ENCODE measurements around the gene CIT. TPM values are rescaled to one million over a fixed set of nuclear protein-coding genes. Genes with fewer than 3 reads are reported as not detected.

CIT gene
- total RNA-seq, 1 donor from 2014 or later, result 36.6 TPM

DNA sequence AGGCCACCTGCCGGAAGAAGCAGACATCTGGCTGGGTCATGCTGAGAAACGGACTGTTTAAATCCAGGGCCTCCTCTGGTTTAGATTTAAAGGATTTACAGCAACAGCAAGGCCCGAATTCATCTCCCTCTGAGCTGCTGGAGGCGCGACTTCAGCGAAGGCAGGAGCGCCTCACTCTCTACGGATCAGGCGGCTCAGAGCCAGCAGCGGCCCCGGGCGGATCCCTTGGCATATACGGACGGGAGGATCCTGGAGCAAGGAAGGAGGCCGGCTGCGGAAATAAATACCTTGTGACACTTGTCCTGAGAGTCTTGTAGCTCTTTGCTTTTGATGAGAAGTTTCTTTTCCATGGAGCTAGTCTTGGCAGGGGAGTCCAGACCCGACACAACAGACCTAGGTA lies 92.4 kb downstream of the CIT start:
- no peaks in the 10 kb centered on the region for H3K27me3 Mint-ChIP-seq (ENCODE audit: insufficient read depth)
- H3K27ac Mint-ChIP-seq, result no peak overlapping the region
- H3K36me3 Mint-ChIP-seq (ENCODE audit: low read depth), result peaks cover 30% of the 10 kb centered on the region
- intact Hi-C loops (cut with micrococcal nuclease), result loop anchor here (5.0 kb wide), 1 partner anchor 118 kb away; no protein-coding TSS in a partner anchor
- DNase-seq (ENCODE audit: low spot score), result no peak
- H3K9me3 Mint-ChIP-seq, result no peaks in the 10 kb centered on the region
- no peak overlapping the region for H3K4me3 Mint-ChIP-seq
- H3K4me1 Mint-ChIP-seq (ENCODE audit: low read depth), result peaks cover 14% of the 10 kb centered on the region

DNA sequence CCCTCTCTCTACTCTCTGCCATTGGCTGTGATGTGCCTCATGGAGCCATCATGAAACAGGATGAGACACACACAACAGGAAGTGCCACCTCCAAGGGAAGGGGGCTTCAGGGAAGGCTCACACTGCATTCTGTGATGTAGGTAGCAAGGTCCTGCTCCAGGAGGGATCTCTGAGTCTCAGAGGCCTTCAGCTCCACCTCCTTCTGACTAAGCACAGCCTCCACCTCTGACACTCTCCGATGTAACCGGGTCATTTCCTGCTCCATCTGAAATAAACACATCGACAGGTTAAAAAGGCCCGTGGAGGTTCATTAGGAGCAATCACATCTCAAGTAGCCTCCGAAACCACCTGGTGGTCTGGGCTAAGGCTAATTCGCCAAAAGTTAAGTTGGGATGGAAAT lies 93.3 kb downstream of the CIT start:
- Mint-ChIP-seq H3K36me3 (ENCODE audit: low read depth) (peaks cover 32% of the 10 kb centered on the region), H3K27me3 (ENCODE audit: insufficient read depth) (no peaks in the 10 kb centered on the region), H3K27ac (no peak overlapping the region), H3K9me3 (no peaks in the 10 kb centered on the region), H3K4me1 (ENCODE audit: low read depth) (peaks cover 14% of the 10 kb centered on the region), H3K4me3 (no peak overlapping the region)
- DNase-seq (ENCODE audit: low spot score), result no peak
- intact Hi-C loops (cut with micrococcal nuclease), result loop anchor here (5.0 kb wide), 1 partner anchor 119 kb away; no protein-coding TSS in a partner anchor

DNA sequence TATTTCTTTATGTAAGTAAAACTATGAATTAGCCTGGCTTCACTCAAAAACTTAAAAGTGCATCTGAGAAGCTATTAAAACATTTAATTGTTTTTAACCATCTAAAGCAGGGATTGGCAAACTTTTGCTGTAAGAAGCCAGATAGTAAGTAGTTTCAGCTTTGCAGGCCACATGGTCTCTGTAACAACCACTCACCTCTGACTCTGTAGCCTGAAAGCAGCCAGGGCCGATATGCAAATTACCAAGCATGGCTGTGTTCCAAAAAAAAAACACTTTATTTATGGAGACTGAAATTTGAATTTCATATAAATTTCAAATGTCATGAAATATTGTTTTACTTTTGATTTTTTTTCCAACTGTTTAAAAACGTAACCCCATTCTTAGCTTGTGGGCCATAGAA lies 95.3 kb downstream of the CIT start:
- DNase-seq (ENCODE audit: low spot score), result no peak
- H3K36me3 Mint-ChIP-seq (ENCODE audit: low read depth), result peaks cover 30% of the 10 kb centered on the region
- H3K27ac Mint-ChIP-seq, result no peak overlapping the region
- peaks cover 14% of the 10 kb centered on the region for H3K4me1 Mint-ChIP-seq (ENCODE audit: low read depth)
- no peaks in the 10 kb centered on the region for H3K27me3 Mint-ChIP-seq (ENCODE audit: insufficient read depth)
- no peak overlapping the region for H3K4me3 Mint-ChIP-seq
- intact Hi-C loops (cut with micrococcal nuclease), result loop anchor here (5.0 kb wide), 1 partner anchor 120 kb away; no protein-coding TSS in a partner anchor
- H3K9me3 Mint-ChIP-seq, result no peaks in the 10 kb centered on the region

DNA sequence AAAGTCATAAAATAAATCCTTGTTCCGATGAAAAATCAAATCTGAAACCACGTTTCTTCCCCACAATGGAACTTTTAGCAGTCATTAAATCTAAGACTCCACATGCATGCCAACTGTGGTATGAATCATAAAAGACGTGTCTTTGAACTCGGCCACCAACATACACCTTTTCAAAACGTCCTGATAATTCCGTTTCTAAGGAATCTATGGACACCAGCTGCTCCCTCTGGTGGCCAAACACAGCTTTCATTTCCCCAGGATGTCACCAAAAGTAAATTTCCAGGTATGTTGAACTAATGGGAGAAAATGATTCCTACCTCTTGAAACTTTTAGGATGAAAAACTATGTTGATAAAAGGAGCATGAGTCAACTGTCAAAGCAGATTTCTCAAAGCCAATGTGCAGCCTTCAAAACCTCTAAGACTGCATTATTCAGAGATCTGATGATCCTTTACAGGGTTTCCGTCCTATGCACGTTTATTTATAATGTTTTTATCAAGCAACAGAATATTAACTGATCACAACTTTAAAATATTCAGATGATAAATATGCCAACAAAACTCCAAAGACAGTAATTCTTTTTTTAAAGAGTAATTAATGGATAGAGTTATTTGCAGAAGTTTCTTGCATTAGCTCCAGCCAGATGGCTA lies 96.2 kb downstream of the CIT start:
- H3K4me1 Mint-ChIP-seq (ENCODE audit: low read depth), result peaks cover 14% of the 10 kb centered on the region
- no peaks in the 10 kb centered on the region for H3K9me3 Mint-ChIP-seq
- H3K36me3 Mint-ChIP-seq (ENCODE audit: low read depth), result peaks cover 32% of the 10 kb centered on the region
- DNase-seq (ENCODE audit: low spot score), result no peak
- H3K4me3 Mint-ChIP-seq, result no peak overlapping the region
- no peak overlapping the region for H3K27ac Mint-ChIP-seq
- no peaks in the 10 kb centered on the region for H3K27me3 Mint-ChIP-seq (ENCODE audit: insufficient read depth)
- intact Hi-C loops (cut with micrococcal nuclease), result loop anchor here (5.0 kb wide), 1 partner anchor 121 kb away; no protein-coding TSS in a partner anchor

DNA sequence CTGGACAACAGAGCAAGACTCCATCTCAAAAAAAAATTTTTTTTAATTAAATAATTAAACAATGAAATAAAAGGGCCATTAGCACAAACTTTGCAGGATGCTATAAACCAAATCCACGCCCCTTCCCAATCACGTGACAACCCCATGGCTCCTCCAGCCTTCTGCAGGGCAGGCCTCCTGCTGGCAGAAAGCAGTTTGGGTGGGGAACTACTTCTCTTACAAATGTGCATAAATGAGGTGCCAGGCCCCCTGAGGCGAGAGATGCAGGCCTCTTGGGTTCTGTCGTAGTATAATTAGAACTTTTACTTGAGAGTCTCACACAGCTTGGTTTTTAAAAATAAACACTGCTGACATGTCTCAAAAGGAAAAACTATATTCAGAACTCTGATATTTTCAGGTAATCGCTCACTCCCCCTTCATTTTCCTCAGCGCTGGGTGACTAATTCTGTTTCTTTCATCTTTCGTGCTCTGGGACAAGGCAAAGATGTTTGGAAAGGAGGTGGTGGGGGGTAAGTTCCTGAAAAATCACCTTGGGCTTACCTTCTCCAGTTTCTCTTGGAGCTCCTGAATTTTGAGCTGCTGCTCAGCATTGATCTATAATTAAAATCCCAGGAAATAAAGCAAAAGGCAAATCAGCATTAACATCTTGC lies 101.7 kb downstream of the CIT start:
- H3K36me3 Mint-ChIP-seq (ENCODE audit: low read depth), result peaks cover 30% of the 10 kb centered on the region
- H3K4me1 Mint-ChIP-seq (ENCODE audit: low read depth), result no peaks in the 10 kb centered on the region
- intact Hi-C loops (cut with micrococcal nuclease), result no loop called here
- no peaks in the 10 kb centered on the region for H3K27me3 Mint-ChIP-seq (ENCODE audit: insufficient read depth)
- no peak overlapping the region for H3K27ac Mint-ChIP-seq
- no peaks in the 10 kb centered on the region for H3K9me3 Mint-ChIP-seq
- DNase-seq (ENCODE audit: low spot score), result no peak
- H3K4me3 Mint-ChIP-seq, result no peak overlapping the region

DNA sequence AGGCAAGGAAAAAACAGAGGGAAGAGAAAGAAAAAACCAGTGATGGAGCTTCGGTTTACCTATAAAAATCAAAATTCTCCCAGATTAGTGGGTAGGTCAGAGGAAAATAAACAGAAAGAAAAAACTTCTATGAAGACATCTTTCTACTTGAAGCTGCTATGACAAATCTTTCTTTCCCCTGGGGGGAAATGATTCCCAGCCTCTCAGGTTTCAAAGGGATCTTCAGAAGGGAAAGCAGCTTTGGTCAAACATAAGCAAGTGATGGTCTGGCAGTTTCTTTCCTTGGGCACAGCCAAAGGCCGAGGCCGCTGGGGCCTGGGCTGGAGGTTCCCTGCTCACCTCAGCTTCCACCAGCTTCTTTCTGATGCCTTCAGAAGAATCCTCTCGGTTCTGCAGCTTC lies 104.7 kb downstream of the CIT start:
- intact Hi-C loops (cut with micrococcal nuclease), result no loop called here
- H3K4me3 Mint-ChIP-seq, result no peak overlapping the region
- H3K36me3 Mint-ChIP-seq (ENCODE audit: low read depth), result peaks cover 35% of the 10 kb centered on the region
- H3K27ac Mint-ChIP-seq, result no peak overlapping the region
- no peaks in the 10 kb centered on the region for H3K27me3 Mint-ChIP-seq (ENCODE audit: insufficient read depth)
- no peaks in the 10 kb centered on the region for H3K9me3 Mint-ChIP-seq
- H3K4me1 Mint-ChIP-seq (ENCODE audit: low read depth), result no peaks in the 10 kb centered on the region
- DNase-seq (ENCODE audit: low spot score), result no peak

DNA sequence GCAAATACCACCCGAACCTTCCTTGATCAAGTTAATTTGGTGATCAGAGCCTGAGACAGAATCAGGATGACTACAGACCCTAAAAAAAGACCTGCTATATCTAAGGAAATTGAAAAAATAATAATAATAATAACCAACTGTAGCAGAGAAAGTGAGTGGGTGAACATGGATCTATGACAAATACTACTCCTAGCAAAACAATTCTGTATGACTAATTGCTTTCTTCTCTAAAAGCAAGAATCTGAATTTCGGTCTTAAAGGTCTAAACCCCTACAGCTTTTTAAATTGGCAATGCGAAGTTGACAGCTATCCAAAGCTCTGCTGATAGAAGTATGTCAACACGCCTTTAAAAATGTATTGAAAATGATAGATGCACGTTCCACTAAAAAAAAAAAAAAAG lies 107.0 kb downstream of the CIT start:
- intact Hi-C loops (cut with micrococcal nuclease), result no loop called here
- no peak for DNase-seq (ENCODE audit: low spot score)
- Mint-ChIP-seq H3K4me1 (ENCODE audit: low read depth) (no peaks in the 10 kb centered on the region), H3K36me3 (ENCODE audit: low read depth) (peaks cover 36% of the 10 kb centered on the region), H3K9me3 (no peaks in the 10 kb centered on the region), H3K27me3 (ENCODE audit: insufficient read depth) (no peaks in the 10 kb centered on the region), H3K27ac (no peak overlapping the region), H3K4me3 (no peak overlapping the region)

DNA sequence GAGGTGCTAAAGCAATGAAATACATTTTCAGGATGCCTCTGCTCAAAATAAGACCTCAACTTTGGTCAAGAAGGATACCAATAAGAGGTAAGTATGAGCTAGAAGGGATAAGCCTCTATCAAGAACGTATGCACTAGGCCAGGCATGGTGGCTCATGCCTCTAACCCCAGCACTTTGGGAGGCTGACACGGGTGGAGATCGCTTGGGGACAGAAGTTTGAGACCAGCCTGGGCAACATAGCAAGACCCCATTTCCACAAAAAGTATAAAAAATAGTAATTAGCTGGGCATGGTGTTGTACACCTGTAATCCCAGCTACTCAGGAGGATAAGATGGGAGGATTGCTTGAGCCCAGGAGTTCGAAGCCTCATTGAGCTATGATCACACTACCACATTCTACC lies 114.5 kb downstream of the CIT start:
- peaks cover 47% of the 10 kb centered on the region for H3K36me3 Mint-ChIP-seq (ENCODE audit: low read depth)
- no peak overlapping the region for H3K4me3 Mint-ChIP-seq
- DNase-seq (ENCODE audit: low spot score), result no peak
- peaks cover 5% of the 10 kb centered on the region for H3K9me3 Mint-ChIP-seq
- intact Hi-C loops (cut with micrococcal nuclease), result no loop called here
- H3K4me1 Mint-ChIP-seq (ENCODE audit: low read depth), result no peaks in the 10 kb centered on the region
- H3K27ac Mint-ChIP-seq, result no peak overlapping the region
- H3K27me3 Mint-ChIP-seq (ENCODE audit: insufficient read depth), result no peaks in the 10 kb centered on the region

DNA sequence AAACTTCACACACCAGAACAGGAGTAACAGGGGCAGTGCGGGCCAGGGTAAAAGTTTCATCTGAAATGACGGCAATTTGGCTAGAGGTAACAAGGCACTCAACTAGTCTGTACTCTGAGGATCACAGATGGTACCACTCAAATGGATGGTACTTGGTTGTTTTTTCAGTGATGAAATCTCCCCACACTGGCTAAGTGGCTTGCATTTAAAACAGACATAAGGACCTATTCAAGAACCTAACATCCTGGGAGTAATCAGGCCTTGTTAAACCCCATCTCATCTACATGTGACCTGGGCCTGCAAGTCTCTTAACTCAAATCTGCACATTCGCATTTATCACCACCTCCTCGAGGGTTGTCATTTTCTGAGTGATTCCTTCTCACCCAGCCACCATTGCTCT lies 118.4 kb downstream of the CIT start:
- Mint-ChIP-seq H3K27ac (no peak overlapping the region), H3K4me1 (ENCODE audit: low read depth) (no peaks in the 10 kb centered on the region), H3K9me3 (no peaks in the 10 kb centered on the region), H3K4me3 (no peak overlapping the region), H3K27me3 (ENCODE audit: insufficient read depth) (no peaks in the 10 kb centered on the region), H3K36me3 (ENCODE audit: low read depth) (peaks cover 51% of the 10 kb centered on the region)
- DNase-seq (ENCODE audit: low spot score), result no peak
- intact Hi-C loops (cut with micrococcal nuclease), result no loop called here

DNA sequence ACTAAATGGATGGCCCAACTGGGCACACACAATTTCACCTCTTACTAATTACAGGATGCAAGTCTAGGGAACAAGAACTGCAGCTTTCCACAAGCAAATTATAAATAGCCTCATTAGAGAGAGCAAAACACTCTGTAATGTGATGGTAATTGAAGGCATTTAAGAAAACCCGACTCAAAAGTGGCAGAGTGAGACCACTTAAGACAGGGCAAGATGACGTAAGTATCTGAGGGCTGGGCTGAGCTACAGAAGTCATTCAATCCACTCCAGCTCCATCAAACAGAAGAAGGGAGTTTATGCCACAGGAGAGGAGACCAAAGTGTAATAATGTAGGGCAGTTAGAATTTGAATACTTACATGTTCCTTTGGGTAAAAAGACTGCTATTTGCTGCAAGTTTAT lies 118.9 kb downstream of the CIT start:
- DNase-seq (ENCODE audit: low spot score), result no peak
- Mint-ChIP-seq H3K9me3 (no peaks in the 10 kb centered on the region), H3K27ac (no peak overlapping the region), H3K36me3 (ENCODE audit: low read depth) (peaks cover 48% of the 10 kb centered on the region), H3K27me3 (ENCODE audit: insufficient read depth) (no peaks in the 10 kb centered on the region), H3K4me3 (no peak overlapping the region), H3K4me1 (ENCODE audit: low read depth) (no peaks in the 10 kb centered on the region)
- intact Hi-C loops (cut with micrococcal nuclease), result no loop called here

DNA sequence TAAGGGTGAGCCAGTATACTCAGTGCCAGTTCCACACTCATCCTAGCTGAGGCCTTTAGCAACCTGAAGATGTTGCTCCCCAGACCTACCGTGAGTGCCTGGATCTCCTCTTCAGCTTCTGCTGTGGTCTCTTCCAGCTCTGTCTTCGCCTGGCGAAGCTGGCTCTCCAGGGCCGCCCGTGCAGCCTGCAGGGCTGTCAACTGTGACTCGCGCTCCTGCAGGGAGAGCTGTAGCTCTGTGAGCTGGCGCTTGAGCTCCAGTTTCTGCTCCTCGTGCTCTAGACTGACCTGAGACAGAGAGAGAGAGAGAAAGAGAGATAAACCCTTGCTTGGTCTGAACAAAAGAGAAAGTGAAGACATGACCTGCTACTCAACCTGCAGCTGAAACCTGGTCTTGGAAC lies 125.2 kb downstream of the CIT start:
- no peaks in the 10 kb centered on the region for H3K27me3 Mint-ChIP-seq (ENCODE audit: insufficient read depth)
- no peaks in the 10 kb centered on the region for H3K9me3 Mint-ChIP-seq
- no peak overlapping the region for H3K27ac Mint-ChIP-seq
- no peak for DNase-seq (ENCODE audit: low spot score)
- H3K4me3 Mint-ChIP-seq, result no peak overlapping the region
- peaks cover 44% of the 10 kb centered on the region for H3K36me3 Mint-ChIP-seq (ENCODE audit: low read depth)
- intact Hi-C loops (cut with micrococcal nuclease), result no loop called here
- H3K4me1 Mint-ChIP-seq (ENCODE audit: low read depth), result no peaks in the 10 kb centered on the region

DNA sequence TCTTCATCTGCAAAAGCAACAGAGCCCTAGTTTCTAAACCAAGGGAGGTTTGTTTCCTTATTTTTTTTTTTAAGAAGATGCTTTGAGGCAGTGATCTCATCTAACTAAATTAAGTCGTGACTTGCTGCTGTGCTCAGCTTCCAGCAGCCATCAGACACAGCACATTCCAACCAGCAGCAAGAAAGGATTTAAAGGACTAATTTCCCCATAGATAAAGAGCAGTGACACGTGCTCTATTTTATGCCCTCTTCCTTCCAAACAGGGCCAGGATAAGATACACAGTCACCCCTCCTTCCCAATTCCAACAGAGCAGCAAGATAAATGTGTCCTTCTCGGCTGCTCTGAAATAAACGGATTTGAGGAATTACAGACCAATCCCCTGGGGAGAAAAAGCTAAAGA lies 127.5 kb downstream of the CIT start:
- intact Hi-C loops (cut with micrococcal nuclease), result no loop called here
- no peak overlapping the region for H3K4me3 Mint-ChIP-seq
- H3K27ac Mint-ChIP-seq, result no peak overlapping the region
- no peak for DNase-seq (ENCODE audit: low spot score)
- no peaks in the 10 kb centered on the region for H3K27me3 Mint-ChIP-seq (ENCODE audit: insufficient read depth)
- peaks cover 19% of the 10 kb centered on the region for H3K9me3 Mint-ChIP-seq
- no peaks in the 10 kb centered on the region for H3K4me1 Mint-ChIP-seq (ENCODE audit: low read depth)
- H3K36me3 Mint-ChIP-seq (ENCODE audit: low read depth), result peaks cover 55% of the 10 kb centered on the region

DNA sequence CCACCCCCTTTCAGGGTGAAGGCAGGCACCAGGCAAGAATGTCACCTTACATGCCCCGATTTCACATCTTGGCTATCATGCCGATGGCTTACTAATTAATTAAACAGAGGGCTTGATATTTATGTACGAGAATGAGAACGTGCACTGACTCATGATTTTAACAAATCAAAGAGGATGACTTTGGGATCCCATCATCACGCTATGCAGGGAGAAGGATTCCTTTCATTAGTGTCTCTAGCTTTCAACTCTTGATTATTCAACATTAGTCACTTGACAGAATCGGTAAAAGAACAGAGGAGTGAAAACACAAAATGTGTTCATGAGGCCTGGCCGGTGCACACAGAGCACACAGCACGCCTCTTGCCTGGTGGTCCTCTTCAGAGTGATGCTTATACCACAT lies 128.6 kb downstream of the CIT start:
- no peaks in the 10 kb centered on the region for H3K27me3 Mint-ChIP-seq (ENCODE audit: insufficient read depth)
- DNase-seq (ENCODE audit: low spot score), result no peak
- H3K4me1 Mint-ChIP-seq (ENCODE audit: low read depth), result no peaks in the 10 kb centered on the region
- H3K36me3 Mint-ChIP-seq (ENCODE audit: low read depth), result peaks cover 59% of the 10 kb centered on the region
- no peak overlapping the region for H3K4me3 Mint-ChIP-seq
- no peak overlapping the region for H3K27ac Mint-ChIP-seq
- intact Hi-C loops (cut with micrococcal nuclease), result no loop called here
- peaks cover 28% of the 10 kb centered on the region for H3K9me3 Mint-ChIP-seq

Measured in activated T-helper 1 cell treated with anti-CD3 and anti-CD28 coated beads, Interleukin-12 subunit alpha, Interleukin-12 subunit beta, Interleukin-2, Interleukin-4 antibody, amounts not matched to agents 30 ng/mL and 10 ng/mL and 1 ng/mL, durations not matched to agents 14 hours and 24 hours and 36 hours (primary cell).